IPS-18c (cell line): Measurements from ENCODE around the gene LRTM1.

Source experiments
- H3K4me3 ChIP-seq: 2 replicates; pipeline ENCODE4 v1.7.0; 2013; ENCODE audit warnings: low read depth, mild to moderate bottlenecking, low read length, moderate library complexity; ENCODE audit not compliant: insufficient read depth
- H3K9me3 ChIP-seq: one replicate; pipeline ENCODE4 v1.6.1; 2013; ENCODE audit warnings: mild to moderate bottlenecking, low read length, moderate library complexity; ENCODE audit not compliant: control insufficient read depth, insufficient read depth

LRTM1 gene

DNA sequence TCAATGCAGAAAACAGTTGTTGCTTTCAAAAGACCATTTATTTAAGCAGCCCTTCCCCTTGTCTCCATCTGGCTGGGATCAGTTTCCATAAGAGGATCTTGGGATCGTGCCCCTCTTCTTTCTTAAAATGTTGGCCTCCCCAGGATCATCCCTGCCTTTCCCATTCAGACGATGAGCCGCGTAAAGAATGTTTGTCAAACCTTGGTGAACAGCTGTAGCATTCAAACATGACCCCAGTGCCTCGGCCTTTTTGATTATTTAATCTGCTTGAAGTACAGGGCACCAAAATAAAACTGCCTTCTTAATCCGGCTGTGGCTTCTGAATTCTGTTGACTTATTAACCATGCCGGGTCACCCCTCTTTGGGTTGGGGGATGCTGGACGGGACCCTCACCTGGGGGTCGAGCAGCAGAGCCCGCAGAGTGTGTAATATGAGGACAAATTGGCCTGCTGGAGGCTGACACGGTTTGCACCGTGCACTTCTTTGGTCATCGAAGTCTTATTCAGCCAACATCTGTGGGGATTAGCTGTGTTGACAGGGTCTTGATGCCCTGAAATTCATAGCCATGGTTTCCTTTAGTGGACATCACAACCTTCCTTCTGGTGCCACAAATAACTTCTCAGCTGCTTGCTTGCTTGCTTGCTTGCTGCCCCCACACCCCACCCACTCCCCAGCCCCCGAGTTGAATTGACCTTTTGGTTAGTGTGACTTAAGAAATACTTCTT, at the start of gene LRTM1:
Gene LRTM1 (minus strand): TSS at position 14 of the 725 bp plus-strand sequence. CDS start 148 bp downstream, outside the sequence.
- H3K9me3 ChIP-seq: no peaks in the 10 kb centered on the region
- H3K4me3 ChIP-seq: no peak within 1 kb of the TSS

DNA sequence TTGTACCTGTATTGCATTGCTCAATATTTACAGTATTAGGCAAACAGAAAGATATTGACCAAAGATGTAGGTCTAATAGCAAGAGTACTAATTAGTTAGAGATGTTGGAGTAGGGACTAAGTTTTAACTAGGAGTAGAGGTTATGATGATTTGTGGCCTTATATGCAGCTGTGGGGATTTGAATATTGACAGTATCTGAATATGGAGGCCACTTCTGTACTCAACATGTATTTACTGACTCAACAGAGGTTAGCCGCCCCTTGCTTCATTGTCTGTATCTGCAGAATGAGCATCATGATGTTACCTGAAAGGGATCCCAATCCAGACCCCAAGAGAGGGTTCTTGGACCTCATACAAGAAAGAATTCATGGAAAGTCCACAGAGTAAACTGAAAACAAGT, 49.6 kb upstream of the LRTM1 start:
- Histone ChIP-seq H3K9me3 (no peaks in the 10 kb centered on the region), H3K4me3 (no peak overlapping the region)

DNA sequence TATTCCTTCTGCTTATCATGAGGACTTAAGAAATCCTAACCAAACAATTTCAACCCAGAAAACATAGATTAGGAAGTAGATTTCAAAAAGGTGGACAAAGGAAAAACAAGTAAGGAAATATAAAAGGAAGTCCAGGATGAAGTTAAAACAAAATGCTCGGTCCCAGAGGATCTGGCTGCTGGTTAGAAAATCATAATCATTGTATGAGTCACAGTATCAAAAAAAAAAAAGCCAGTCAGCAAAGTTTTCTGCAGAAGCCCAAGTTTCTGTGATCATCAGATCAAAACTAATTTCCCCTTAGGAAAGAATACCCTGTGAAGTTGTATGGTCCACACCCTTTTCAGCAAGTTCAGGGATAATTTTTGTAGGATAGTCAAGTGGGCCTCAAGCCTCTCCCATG, 43.0 kb upstream of the LRTM1 start:
- Histone ChIP-seq H3K9me3 (no peaks in the 10 kb centered on the region), H3K4me3 (no peak overlapping the region)

DNA sequence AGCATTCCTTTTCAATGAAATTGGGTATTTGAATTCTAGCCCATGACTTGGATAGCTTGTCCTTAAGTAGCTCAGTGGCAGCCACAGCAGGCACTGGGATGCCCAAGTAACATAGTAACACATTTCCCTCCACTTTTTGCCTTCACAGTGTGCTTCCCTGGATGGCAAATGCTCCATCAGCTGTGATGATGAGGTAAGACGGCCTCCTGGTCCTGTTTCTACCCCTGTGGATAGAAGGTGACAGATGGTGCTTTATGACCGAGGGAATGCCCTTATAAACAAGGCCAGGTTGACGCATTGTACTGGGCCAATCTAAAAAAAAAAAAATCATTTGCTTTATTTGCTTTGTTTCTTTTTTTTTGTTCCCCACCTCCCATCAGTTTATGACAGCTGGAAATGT, 41.8 kb upstream of the LRTM1 start:
- H3K4me3 ChIP-seq: no peak overlapping the region

DNA sequence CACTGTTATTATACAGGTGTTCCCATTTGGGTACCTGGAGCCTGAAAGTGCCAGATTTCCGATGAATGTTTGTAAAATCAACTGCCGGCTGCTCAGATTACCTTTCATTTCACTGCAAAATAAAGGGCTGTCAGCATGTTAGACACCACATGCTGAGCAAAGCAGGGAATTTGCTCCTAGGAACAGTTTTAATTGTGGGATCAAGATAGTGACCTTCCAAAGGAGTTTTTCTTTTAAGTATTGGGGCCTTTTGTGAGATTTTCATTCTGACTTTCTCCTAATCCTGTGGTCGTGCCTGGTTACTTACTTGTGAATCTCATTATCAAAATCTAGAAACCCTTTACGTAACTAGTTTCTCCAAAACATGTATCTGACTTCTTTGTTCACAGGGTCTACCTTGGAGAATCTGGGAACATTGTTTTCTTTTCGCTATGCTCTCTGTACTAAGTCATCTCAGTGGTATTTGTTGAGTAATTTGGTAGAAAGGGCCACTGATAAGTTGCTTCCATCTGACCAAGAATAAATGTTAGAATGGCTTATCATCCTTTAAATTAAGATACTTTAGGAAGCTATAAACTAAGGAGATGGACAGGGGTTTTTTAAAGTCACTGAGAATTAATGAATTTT, 40.8 kb upstream of the LRTM1 start:
- no peaks in the 10 kb centered on the region for H3K9me3 ChIP-seq
- no peak overlapping the region for H3K4me3 ChIP-seq

More for the DNA sequence above, 41.8 kb upstream of the LRTM1 start:
- H3K9me3 ChIP-seq: no peaks in the 10 kb centered on the region

DNA sequence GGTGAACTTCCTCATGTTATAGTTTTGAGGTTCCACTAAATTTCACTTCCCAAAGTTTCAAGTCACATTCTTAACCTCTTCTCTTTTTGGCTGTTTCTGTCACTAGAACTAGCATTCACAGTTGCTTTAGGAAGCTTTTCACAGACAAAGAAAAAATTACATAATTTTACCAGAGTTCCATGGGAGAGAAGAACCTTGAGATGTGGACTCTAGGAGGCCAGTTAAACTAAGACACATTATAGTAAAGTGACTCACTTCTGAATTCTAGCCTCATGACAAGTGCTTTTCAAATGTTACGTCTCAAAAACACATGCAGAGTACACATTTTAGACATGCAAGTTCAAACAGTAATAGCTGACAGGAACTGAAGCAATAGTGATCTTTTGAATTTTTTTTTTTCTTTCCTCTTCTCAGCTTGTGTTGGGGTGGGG, 39.9 kb upstream of the LRTM1 start:
- Histone ChIP-seq H3K4me3 (no peak overlapping the region), H3K9me3 (no peaks in the 10 kb centered on the region)

DNA sequence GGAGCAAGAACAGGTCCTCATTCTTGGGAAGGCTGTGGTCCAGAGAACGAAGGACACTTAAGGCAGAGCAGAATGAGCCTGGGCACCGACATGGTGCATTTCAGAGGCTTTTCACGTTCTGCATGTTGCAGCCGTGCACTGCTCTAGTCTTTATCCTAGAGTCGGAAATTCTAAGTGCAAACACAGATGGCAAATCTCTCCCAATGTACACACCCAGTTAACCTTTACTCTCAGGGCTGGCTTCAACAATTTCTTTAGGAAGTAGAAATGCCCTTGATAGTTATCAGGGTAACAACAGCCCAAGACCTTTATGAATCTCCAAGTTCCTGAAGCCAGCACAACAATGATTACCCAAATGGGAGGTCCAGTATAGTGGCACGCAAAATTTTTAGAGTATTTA, 39.1 kb upstream of the LRTM1 start:
- no peaks in the 10 kb centered on the region for H3K9me3 ChIP-seq

DNA sequence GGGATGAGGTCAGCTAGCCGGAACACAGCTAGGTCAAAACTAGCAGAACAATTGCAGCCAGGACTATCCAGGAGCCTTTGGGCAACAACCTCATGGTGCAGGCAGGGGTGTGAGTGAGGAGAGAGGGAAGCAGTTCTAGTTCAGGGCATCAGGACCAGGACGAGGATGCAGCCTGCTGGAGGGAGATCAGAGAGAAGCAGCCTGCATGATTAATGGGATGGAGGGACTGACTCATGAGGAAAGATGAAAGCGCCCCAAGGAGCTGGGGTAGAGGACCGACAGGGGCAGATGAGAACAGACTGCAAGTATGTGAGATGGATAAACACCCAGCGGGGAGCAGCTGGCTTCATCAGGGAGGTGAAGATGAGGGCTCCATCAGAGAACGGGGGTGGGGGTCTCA, 37.9 kb upstream of the LRTM1 start:
- no peak overlapping the region for H3K4me3 ChIP-seq
- H3K9me3 ChIP-seq: no peaks in the 10 kb centered on the region

More for the DNA sequence above, 39.1 kb upstream of the LRTM1 start:
- no peak overlapping the region for H3K4me3 ChIP-seq

DNA sequence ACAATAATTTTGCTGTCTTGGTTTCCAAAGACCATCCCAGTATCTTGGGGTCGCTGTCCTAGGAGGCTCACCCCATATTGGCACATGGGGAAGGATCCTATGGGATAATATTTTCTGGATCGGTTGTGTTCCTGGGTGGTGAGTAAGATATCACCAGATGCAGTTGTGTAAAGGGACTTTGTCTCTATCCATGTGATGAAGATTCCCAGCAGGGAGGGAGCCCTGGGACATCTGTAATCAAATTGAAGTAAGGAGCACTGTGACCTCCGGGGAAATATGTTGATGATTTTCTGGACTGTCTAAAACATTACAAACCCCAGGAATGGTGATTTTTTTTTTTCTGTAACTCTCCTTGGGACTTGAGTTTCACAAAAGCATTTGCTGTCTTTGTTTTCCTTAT, 36.2 kb upstream of the LRTM1 start:
- Histone ChIP-seq H3K4me3 (no peak overlapping the region), H3K9me3 (no peaks in the 10 kb centered on the region)

DNA sequence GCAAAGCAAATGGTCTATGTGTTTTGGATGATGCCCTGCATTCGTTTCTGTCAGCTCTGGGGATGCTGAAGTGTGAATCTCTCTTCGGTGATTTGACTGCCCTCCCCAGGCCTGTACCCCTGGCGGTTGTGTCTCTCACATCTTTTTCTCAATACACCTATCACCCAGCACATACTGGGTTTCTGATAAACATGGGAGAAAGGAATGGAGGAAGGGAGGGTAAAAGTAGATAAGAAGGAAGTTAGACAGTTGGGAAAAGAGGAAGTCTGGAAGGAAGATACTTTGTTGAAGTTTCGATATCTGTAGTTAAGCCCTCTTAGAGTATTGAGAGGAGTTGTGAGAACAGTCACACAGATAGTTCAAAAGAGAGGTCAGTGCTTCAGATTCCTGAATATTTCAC, 35.8 kb upstream of the LRTM1 start:
- H3K4me3 ChIP-seq: no peak overlapping the region
- no peaks in the 10 kb centered on the region for H3K9me3 ChIP-seq

DNA sequence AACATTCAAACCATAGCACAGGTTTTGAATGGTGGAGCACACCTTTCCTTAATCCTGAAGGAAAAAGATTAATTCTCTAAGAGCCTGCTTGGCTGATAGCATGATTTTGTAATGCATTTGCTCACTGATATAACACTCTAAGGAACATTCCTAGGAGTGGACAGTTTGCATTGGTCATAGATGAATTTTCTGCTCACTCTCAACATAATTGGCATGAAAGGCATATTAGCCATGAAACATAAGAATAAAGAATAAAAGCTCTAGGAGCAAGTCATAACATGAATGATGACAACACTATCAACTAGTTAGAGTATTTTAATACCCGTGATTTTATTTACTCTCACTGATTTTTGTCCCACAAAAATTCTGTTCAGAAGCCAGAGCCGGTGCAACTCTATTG, 34.3 kb upstream of the LRTM1 start:
- Histone ChIP-seq H3K4me3 (no peak overlapping the region), H3K9me3 (no peaks in the 10 kb centered on the region)

DNA sequence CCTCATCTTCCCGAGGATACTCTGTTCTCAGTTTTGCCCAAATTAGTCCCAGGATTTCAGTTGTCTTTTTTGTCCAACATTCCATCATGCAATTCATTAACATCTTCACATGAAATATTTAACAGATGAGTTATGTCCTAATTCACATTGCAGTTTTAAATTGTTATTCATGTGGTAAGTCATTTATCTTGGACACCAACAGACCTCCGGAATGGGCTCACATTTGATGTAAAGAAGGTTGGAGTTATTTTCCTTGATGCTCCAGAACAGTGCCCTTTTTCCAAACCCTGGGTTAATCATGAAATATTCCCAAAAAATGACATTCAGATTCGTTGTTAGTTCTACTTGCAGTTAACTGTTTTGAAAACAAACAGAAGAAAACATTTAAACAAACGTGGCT, 32.8 kb upstream of the LRTM1 start:
- no peak overlapping the region for H3K4me3 ChIP-seq
- no peaks in the 10 kb centered on the region for H3K9me3 ChIP-seq

DNA sequence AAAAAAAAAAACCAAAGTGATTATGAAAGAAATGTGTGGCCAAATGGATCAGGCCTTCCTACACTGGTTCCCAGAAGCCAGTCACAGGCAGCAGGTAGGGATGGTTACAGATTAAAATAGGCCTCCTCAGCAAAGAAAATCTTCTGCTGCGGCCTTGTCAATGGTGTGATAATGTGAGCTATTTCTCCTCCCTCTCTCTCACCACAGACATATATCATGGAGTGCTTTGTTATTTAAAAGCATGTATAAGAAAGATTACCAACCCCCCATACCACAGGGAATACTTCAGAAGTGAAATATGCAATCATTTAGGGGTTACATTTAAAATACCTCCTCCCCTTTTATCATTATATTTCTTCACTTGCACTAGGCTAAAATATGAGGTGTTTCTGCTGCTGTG, 32.2 kb upstream of the LRTM1 start:
- Histone ChIP-seq H3K4me3 (no peak overlapping the region), H3K9me3 (no peaks in the 10 kb centered on the region)

DNA sequence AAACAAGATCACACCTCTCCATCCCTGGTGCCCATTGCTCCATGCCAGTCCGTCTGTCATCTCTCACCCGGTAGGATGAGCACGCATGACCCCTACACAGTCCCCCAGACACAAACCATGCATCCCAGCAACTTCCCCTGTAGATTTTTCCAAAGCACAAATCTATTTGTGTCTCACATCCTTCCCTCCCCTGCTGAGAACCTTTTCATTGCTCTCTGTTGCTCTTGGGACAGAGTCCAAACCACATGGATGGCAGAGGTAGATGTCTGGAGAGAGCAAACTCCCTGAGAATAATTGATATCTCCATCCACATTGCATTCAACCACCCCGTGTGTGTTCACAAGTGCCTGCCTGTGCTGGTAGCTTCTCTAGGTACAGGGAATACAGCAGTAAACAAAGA, 29.9 kb upstream of the LRTM1 start:
- H3K9me3 ChIP-seq: no peaks in the 10 kb centered on the region
- H3K4me3 ChIP-seq: no peak overlapping the region

DNA sequence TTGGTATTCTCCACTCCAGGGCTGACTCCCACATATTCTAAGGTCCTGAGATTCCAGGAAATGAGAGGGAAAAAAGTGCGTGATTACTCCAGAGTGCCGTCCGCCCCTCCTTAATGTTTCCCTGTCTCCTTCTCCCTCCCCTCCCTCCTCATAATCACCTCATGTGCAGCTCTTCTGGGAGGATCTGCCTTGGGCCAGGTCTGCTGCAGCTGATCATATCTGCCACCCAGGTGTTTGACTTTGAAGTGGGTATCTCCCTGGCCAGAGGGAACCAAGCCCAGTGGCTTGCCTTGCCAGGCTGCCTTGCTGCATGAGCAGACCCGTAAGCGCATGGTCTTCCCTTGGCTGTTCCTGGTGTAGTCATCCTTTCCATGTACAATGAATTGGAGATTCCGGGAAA, 28.1 kb upstream of the LRTM1 start:
- Histone ChIP-seq H3K4me3 (no peak overlapping the region), H3K9me3 (no peaks in the 10 kb centered on the region)

DNA sequence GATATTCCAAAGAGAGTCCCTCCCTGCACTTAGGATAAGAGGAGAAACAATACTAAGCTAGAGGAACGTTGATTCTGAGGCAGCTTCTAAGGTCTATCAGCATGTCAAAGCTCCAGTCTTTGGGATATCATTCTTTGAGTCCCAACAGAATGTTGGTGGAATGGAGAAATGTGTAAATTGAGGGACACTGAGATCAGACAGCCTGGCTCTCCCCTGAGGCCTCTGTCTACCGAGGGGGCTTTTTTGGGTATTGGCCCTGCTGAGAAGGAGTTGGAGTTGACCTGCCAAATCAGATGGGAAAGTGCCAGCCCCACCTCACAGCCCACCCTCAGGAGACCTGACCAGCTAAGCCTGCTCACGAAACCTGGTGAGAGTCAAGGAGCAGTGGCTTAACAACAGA, 27.6 kb upstream of the LRTM1 start:
- Histone ChIP-seq H3K9me3 (no peaks in the 10 kb centered on the region), H3K4me3 (no peak overlapping the region)

DNA sequence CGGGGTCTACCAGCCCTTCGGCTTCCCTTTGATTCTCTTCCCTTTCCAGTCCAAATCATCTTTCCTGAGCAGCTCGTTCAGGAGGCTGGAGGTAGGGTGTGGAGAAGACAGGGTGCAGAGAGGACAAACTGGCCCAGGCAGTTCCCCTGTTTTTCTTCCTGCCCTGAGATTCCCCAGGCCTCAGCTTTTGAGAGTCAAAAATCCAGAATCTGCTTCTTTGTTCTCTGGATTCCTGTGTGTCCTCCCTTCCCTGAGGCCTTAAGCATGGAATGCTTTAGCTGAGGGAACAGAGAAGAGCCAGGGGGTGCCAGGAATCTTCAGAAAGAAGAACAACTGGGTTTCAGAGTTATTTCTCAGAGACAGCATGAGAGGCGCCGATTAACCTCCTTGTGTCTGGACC, 26.7 kb upstream of the LRTM1 start:
- H3K9me3 ChIP-seq: no peaks in the 10 kb centered on the region
- no peak overlapping the region for H3K4me3 ChIP-seq

DNA sequence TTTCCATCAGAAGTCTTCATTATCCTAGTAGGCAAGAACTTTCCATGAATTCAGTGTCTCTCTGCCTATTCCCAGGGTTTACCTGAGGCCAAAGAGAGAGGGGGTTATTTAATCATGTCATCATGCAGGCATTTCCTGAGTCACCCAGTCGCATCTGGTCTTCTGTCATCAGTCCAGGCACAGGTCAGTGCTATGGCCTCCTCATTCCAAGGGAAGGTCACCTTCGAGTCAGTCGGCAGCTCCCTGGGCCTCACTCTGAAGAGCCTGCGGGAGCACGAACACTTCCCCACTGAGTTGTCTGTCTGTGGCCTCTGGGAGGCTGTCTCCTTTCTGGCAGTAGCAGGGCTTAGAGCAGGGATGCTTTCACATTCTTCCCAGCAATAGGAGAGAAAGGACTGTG, 26.2 kb upstream of the LRTM1 start:
- H3K9me3 ChIP-seq: no peaks in the 10 kb centered on the region
- H3K4me3 ChIP-seq: no peak overlapping the region

DNA sequence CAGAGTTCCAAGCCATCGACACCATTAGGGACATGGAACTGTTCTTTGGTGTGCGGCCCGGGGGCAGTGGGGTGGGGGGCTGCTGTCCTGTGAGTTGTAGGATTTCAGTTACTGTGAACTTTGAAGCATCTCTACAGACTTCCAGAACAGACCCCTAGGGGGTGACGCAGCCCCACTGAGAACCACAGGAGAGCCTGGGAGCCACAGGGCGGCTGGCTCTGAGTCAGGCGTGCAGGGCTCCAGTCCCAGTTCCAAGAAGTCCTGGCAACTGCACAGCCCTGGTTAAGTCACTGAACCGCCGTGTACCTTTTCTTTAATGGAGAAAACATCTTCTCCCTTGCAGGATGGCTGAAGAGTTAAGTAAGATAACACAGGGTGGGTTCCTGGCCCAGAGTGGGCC, 23.5 kb upstream of the LRTM1 start:
- Histone ChIP-seq H3K9me3 (no peaks in the 10 kb centered on the region), H3K4me3 (no peak overlapping the region)
